ENCODE results near the gene RAC2. TPM values are rescaled to one million over a fixed set of nuclear protein-coding genes. Genes with fewer than 3 reads are reported as not detected.
A peak's percentile ranks its signal among the peaks of the same experiment; 100 is the strongest.

Gene RAC2
- total and polyA plus RNA-seq, 9 of the 15 experiments (the other 6 are each of a cell fraction or from before 2014, with no cell fraction given) = 22.7 to 103 (median 43.3) TPM

DNA sequence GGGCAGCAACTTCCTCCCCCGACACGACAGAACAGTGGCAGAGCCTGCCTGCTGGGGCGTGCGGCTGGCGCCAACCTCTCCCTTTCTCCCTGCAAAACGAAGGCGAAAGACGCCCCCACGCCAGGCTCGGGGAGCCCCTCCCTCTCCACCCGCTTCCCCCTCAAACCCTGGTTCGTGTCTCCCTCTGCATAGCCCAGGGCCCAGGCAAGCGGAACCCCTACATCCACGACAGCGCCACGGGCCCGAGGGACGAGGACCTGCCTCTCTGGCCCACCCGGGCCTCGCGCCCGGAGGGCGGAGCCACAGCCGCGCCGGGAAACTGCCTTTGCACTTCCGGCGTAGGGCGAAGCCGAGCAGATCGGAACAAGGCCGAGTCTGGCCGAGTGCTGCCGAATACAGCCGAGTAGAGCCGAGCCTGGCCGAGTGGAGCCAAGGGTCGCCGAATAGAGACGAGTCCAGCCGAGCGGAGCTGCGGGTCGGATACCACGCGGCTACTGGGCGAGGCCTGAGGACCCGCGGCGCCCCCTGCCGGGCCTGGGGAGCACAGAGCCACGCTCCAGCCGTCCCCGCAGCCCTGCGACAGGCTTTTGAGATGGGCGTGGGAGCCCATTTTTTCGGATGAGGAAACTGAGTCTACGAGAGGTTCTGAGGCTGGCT, 44.8 kb downstream of the RAC2 start (continued):
- peak; percentile 45; the same call in 1 of the 2 replicates for TF ChIP-seq NR2C2 (CRISPR knock-in tag; IDR thresholded peaks at IDR 0.05)
- peak; percentile 75; the same call in 1 of the 2 replicates for TF ChIP-seq NR2C2 (tag; IDR thresholded peaks at IDR 0.05)
- TF ChIP-seq, protein P1, sequence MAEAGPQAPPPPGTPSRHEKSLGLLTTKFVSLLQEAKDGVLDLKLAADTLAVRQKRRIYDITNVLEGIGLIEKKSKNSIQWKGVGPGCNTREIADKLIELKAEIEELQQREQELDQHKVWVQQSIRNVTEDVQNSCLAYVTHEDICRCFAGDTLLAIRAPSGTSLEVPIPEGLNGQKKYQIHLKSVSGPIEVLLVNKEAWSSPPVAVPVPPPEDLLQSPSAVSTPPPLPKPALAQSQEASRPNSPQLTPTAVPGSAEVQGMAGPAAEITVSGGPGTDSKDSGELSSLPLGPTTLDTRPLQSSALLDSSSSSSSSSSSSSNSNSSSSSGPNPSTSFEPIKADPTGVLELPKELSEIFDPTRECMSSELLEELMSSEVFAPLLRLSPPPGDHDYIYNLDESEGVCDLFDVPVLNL (CRISPR knock-in tag; IDR thresholded peaks at IDR 0.05; ENCODE audit: low read depth) = 0 out of 2 replicates have a peak, but pooled peaks have one; percentile 18
- TF ChIP-seq, protein P2, sequence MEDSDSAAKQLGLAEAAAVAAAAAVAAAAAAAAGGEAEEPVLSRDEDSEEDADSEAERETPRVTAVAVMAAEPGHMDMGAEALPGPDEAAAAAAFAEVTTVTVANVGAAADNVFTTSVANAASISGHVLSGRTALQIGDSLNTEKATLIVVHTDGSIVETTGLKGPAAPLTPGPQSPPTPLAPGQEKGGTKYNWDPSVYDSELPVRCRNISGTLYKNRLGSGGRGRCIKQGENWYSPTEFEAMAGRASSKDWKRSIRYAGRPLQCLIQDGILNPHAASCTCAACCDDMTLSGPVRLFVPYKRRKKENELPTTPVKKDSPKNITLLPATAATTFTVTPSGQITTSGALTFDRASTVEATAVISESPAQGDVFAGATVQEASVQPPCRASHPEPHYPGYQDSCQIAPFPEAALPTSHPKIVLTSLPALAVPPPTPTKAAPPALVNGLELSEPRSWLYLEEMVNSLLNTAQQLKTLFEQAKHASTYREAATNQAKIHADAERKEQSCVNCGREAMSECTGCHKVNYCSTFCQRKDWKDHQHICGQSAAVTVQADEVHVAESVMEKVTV (CRISPR knock-in tag; IDR thresholded peaks at IDR 0.05) = peak; percentile 100
- TF ChIP-seq, protein P3, sequence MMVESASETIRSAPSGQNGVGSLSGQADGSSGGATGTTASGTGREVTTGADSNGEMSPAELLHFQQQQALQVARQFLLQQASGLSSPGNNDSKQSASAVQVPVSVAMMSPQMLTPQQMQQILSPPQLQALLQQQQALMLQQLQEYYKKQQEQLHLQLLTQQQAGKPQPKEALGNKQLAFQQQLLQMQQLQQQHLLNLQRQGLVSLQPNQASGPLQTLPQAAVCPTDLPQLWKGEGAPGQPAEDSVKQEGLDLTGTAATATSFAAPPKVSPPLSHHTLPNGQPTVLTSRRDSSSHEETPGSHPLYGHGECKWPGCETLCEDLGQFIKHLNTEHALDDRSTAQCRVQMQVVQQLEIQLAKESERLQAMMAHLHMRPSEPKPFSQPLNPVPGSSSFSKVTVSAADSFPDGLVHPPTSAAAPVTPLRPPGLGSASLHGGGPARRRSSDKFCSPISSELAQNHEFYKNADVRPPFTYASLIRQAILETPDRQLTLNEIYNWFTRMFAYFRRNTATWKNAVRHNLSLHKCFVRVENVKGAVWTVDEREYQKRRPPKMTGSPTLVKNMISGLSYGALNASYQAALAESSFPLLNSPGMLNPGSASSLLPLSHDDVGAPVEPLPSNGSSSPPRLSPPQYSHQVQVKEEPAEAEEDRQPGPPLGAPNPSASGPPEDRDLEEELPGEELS (CRISPR knock-in tag; IDR thresholded peaks at IDR 0.05; ENCODE audit: borderline replicate concordance) = 0 out of 2 replicates have a peak, but pooled peaks have one; percentile 56
- no peak for TF ChIP-seq YBX1 (IDR thresholded peaks at IDR 0.05)
- peak; percentile 25; the same call in 1 of the 2 replicates for TF ChIP-seq ELF1 (tag; IDR thresholded peaks at IDR 0.05)
- TF ChIP-seq ZNF57 (CRISPR knock-in tag; IDR thresholded peaks at IDR 0.05) = no peak
- no peak for TF ChIP-seq CREB1 (IDR thresholded peaks at IDR 0.05)
- TF ChIP-seq CREB1 (CRISPR knock-in tag; IDR thresholded peaks at IDR 0.05) = peak; percentile 69; the same call in 1 of the 2 replicates
- no peak for TF ChIP-seq MYBL2 (IDR thresholded peaks at IDR 0.05; ENCODE audit: low read depth)
- no peak for TF ChIP-seq MYBL2 (CRISPR knock-in tag; IDR thresholded peaks at IDR 0.05; ENCODE audit: borderline replicate concordance)
- no peak for TF ChIP-seq ZNF124 (CRISPR knock-in tag; IDR thresholded peaks at IDR 0.05)
- TF ChIP-seq EGR1 (conservative IDR thresholded peaks at IDR 0.05) = peak; percentile 36
- peak; percentile 74; the same call in 1 of the 2 replicates for TF ChIP-seq PML (IDR thresholded peaks at IDR 0.05; ENCODE audit: low read length)
- TF ChIP-seq, protein P4, sequence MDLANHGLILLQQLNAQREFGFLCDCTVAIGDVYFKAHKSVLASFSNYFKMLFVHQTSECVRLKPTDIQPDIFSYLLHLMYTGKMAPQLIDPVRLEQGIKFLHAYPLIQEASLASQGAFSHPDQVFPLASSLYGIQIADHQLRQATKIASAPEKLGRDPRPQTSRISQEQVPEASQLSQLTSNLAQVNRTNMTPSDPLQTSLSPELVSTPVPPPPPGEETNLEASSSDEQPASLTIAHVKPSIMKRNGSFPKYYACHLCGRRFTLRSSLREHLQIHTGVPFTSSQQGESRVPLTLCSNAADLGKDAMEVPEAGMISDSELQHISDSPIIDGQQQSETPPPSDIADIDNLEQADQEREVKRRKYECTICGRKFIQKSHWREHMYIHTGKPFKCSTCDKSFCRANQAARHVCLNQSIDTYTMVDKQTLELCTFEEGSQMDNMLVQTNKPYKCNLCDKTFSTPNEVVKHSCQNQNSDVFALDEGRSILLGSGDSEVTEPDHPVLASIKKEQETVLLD (IDR thresholded peaks at IDR 0.05) = 0 out of 2 replicates have a peak, but pooled peaks have one; percentile 32
- peak; percentile 64 for TF ChIP-seq NFIC (IDR thresholded peaks at IDR 0.05)
- TF ChIP-seq, protein P5, sequence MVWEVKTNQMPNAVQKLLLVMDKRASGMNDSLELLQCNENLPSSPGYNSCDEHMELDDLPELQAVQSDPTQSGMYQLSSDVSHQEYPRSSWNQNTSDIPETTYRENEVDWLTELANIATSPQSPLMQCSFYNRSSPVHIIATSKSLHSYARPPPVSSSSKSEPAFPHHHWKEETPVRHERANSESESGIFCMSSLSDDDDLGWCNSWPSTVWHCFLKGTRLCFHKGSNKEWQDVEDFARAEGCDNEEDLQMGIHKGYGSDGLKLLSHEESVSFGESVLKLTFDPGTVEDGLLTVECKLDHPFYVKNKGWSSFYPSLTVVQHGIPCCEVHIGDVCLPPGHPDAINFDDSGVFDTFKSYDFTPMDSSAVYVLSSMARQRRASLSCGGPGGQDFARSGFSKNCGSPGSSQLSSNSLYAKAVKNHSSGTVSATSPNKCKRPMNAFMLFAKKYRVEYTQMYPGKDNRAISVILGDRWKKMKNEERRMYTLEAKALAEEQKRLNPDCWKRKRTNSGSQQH (CRISPR knock-in tag; IDR thresholded peaks at IDR 0.05) = 0 out of 2 replicates have a peak, but pooled peaks have one; percentile 31

All from K562 (cell line).